Bone marrow (tissue), 2 donors: Measurements from ENCODE around the gene RNF224.
"Not testable (repeated sequence)": the region's sequence is repeated elsewhere in the genome, so short reads cannot be mapped to it uniquely, and the experiment has no call there.

Source experiments
- DNase-seq, 2 donors: peaks; one replicate each; lab custom pipeline; 2025; lab: John Stamatoyannopoulos, UW

The RNF224 gene

DNA sequence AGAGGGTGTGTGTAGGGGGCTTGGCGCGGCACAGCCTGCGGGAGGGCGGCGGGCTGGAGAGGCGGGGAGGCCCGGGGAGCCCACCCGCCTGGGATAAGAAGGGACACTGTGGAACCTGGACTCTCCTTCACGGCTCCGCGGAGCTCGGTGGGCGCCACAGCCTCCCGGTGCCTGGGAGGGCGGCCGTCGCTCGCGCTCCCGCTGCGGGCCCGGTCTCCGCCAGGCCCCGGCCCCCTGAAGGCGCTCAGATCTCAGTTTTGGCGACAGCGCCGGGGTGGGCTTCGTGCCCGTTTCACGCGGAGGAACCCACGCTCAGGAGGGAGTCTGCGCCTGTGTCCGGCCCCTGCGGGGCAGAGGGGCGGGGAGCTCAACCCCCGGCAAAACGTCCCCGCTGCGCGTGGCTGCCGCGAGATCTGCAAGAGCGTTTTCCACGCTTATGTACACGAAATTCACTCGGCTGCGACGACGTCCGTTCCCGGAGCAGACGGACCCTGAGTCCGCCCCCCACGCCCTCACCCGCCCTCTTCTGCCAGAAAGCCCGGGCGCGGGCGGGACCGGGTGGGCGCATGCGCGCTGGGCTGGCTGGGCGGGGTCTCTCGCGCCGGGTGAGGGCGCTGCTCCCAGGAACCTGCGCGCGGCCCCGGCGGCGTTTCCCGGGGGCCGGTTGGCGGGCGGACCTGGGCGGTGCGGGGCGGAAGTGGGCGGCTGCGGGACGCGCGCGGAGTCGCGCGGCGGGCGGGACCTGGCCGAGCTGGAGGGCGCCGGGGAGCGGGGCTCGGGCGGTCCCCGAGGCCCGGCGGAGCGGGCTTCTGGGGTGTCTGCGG is 27.5 kb downstream of the RNF224 start, which contains the start of gene NELFB:
Gene NELFB, plus strand, starts transcription at position 704 of the 824 bp plus-strand sequence.
- peak; percentile 40 to 90 for DNase-seq

DNA sequence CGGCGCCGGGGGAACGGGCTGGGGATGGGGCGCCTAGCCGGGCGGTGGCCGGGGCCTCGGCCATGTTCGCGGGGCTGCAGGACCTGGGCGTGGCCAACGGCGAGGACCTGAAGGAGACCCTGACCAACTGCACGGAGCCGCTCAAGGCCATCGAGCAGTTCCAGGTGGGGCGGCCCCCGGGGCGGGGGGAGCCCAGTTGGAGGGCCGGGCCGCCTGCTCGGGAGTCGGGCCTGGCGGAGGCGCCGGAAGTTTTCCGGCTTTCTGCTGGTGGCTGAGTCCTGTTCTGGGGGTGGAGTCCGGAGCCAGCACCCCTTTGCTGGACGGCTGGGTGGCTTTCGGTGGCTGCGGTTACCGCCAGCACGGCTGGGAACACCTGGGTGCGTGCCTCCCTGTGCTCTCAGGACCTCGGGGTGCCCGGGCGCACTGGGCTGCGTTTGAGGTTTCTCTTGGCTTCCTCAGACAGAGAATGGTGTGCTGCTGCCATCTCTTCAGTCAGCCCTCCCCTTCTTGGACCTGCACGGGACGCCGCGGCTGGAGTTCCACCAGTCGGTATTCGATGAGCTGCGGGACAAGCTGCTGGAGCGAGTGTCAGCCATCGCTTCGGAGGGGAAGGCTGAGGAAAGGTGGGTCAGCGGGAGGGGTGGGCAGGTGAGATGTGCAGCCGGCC is 28.3 kb downstream of the RNF224 start:
- peak in 1 of 2 donors; percentile 90 for DNase-seq

DNA sequence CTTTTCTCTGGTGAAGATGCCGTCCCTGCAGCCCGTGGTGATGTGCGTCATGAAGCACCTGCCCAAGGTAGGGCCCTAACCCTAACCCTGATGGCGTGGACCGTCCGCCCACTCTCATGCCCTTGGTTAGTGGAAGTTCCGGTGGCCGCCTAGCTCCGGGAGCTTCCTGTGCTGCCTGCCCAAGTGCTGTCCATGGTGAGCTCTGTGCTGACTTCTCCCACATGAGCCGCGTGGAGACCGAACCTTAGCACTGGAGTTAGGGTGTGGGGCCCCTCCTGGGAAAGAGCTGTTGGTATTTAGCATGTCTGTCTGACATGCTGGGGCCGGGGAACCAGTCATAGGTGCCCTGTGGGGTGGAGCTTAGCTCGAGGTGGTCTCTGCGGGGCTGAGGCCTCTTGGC is 29.1 kb downstream of the RNF224 start:
- DNase-seq, result no peak

- DNase-seq, result no peak
Measured at GRCh38 chr9:137256856-137257255, 29.6 kb downstream of the RNF224 start.

- not testable (repeated sequence) for DNase-seq
Measured at GRCh38 chr9:137262173-137262908, 35.0 kb downstream of the RNF224 start.

DNA sequence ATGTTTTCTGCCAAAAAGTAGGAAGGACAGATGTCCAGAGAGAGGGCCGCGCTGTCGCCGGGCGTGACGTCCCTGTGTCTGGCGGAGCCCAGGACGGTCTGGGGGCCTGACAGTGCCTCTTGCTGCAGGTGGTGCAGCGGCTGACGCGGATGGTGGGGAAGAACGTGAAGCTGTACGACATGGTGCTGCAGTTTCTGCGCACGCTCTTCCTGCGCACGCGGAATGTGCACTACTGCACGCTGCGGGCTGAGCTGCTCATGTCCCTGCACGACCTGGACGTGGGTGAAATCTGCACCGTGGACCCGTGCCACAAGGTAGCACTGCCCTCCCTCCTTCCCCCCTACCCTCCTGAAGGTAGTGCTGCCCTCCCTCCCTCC is 35.6 kb downstream of the RNF224 start:
- no peak for DNase-seq

- no peak for DNase-seq
Measured at GRCh38 chr9:137263506-137263905, 36.2 kb downstream of the RNF224 start.

- no peak for DNase-seq
Measured at GRCh38 chr9:137264067-137264466, 36.8 kb downstream of the RNF224 start.

- no peak for DNase-seq
Measured at GRCh38 chr9:137265496-137266161, 38.3 kb downstream of the RNF224 start.

- no peak for DNase-seq
Measured at GRCh38 chr9:137266162-137266527, 38.8 kb downstream of the RNF224 start.

DNA sequence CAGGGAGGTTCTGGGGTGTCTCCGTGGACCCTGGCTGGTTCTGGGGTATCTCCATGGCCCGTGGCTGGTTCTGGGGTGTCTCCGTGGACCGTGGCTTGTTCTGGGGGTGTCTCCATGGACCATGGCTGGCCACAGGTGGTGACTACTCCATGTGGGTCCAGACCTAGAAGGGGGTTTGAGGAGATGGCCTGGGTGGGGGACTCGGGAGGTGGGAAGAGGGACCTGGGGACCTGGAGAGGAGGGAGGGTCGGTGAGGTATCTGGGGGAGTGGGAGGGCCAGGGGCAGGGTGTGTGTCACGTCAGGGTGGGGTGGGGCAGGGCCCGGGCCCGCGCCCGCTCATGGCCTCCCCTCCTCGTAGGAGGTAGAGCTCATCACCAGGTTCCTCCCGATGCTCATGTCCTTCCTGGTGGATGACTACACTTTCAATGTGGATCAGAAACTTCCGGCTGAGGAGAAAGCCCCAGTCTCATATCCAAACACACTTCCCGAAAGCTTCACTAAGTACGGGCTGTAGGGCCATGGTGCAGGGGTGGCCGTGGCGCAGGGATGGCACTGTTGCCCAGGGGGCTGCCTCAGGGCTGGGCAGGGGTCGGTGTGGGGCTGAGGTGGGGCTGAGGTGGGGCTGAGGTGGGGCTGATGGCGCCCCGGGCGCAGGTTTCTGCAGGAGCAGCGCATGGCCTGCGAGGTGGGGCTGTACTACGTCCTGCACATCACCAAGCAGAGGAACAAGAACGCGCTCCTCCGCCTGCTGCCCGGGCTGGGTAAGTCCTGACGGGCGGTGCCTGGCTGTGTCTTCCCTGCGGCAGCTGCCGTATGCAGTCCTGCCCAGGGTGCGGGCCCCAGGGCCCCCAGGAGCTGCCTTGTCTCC is 39.5 kb downstream of the RNF224 start:
- no peak for DNase-seq

GRCh38 chr9:137267933-137268355 is 40.6 kb downstream of the RNF224 start:
- no peak for DNase-seq

DNA sequence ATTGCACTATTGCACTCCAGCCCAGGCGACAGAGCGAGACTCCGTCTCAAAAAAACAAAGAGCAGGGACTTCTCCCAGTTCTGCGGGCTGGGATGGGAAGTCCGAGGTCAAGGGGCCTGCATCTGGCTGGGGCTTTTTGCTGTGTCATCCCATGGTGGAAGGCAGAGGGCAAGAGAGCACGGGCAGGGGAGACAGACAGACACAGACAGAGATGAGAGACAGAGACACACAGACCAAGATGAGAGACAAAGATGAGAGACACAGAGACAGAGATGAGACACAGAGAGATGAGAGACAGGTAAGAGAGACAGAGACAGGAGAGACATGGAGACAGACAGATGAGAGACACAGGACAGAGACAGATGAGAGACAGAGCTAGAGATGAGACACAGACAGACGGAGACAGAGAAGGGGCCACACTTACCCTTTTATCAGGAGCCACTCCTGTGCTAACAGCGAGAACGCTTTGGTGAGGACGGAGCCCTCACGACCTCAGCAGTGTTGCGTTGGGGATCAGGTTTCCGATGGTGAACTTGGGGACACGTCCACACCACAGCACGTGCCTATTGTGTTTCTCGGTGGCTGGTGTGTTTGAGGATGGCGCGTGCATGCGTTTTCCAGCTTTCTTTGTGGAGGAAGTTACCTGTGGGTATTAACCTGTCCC is 41.4 kb downstream of the RNF224 start:
- DNase-seq, result no peak

GRCh38 chr9:137269231-137269772 is 42.0 kb downstream of the RNF224 start:
- DNase-seq, result no peak

- DNase-seq, result peak in 1 of 2 donors; percentile 32
Measured at GRCh38 chr9:137270929-137271695, 43.8 kb downstream of the RNF224 start.

DNA sequence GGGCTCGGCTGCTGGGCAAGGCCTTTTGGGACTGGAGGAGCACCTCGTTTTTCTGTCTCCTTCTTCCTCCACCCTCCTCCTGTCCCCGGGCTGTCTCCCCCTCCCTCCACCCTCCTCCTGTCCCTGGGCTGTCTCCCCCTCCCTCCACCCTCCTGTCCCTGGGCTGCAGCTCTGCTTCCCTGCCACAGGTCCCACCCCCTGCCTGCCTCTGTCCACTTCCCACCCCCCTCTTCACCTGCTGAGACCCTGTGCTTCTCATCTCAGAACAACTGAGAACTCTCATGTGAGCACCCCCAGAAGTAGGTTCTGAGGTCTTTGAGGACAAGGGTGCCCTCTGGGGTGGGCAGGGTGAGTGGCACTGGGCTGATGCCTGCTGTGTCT is 44.4 kb downstream of the RNF224 start:
- DNase-seq, result no peak

- no peak for DNase-seq
Measured at GRCh38 chr9:137272241-137273094, 45.2 kb downstream of the RNF224 start.

- DNase-seq, result no peak
Measured at GRCh38 chr9:137273095-137273490, 45.8 kb downstream of the RNF224 start.
